OCI-LY3 (cell line): ENCODE data around the gene CISH.

Experiments
- H2AFZ ChIP-seq: fragments of 200-600, 300-600 bp; shearing (Covaris generic); 2 replicates; pipeline ENCODE4 v1.6.0; 2014; ENCODE audit warnings: antibody characterized with exemption, low read depth, low read length
- H3K27ac ChIP-seq: fragments of 200-600, 300-600 bp; sonication (generic); 2 replicates; pipeline ENCODE4 v1.5.1; 2014; ENCODE audit warnings: mild to moderate bottlenecking, low read length, moderate library complexity, mixed read lengths
- H3K27me3 ChIP-seq: fragments of 200-600, 300-600 bp; sonication (generic); 2 replicates; pipeline ENCODE4 v1.6.1; 2014; ENCODE audit warnings: low read depth, low read length, mixed read lengths
- H3K36me3 ChIP-seq: fragments of 200-600, 300-600 bp; sonication (generic); replicated peaks from 2 replicates; pipeline ENCODE3; 2014; ENCODE audit warnings: low read depth, low read length, mixed read lengths
- H3K4me1 ChIP-seq: fragments of 300-600, 200-600 bp; sonication (generic); 2 replicates; pipeline ENCODE4 v1.6.1; 2014; ENCODE audit warnings: low read length, mixed read lengths
- H3K4me2 ChIP-seq: fragments of 200-600, 300-600 bp; sonication (generic); 2 replicates; pipeline ENCODE4 v1.6.1; 2014; ENCODE audit warnings: low read length, mixed read lengths
- H3K4me3 ChIP-seq: fragments of 300-600, 200-600 bp; sonication (generic); 2 replicates; pipeline ENCODE4 v1.5.1; 2014; ENCODE audit warnings: antibody characterized with exemption, mild to moderate bottlenecking, low read length, moderate library complexity
- H3K79me2 ChIP-seq: fragments of 300-600, 200-600 bp; shearing (Covaris generic); 2 replicates; pipeline ENCODE4 v1.6.1; 2014; ENCODE audit warnings: mild to moderate bottlenecking, low read length, mixed read lengths
- H3K9ac ChIP-seq: fragments of 300-600, 200-600 bp; shearing (Covaris generic); 2 replicates; pipeline ENCODE4 v1.6.0; 2014; ENCODE audit warnings: mild to moderate bottlenecking, low read length, moderate library complexity
- H3K9me3 ChIP-seq: fragments of 200-600, 300-600 bp; shearing (Covaris generic); 2 replicates; pipeline ENCODE4 v1.6.1; 2014; ENCODE audit warnings: low read length, mixed read lengths; ENCODE audit not compliant: insufficient read depth
- H4K20me1 ChIP-seq: fragments of 200-600, 300-600 bp; sonication (generic); 2 replicates; pipeline ENCODE4 v1.6.1; 2016; ENCODE audit warnings: low read length, mixed read lengths; ENCODE audit not compliant: insufficient read depth
- CTCF ChIP-seq: fragments of 200-600, 300-600 bp; sonication (generic); IDR thresholded peaks from 2 replicates; pipeline ENCODE4 v1.5.1; 2014; ENCODE audit warnings: antibody characterized with exemption, low read length, low read depth
- EZH2phosphoT487 ChIP-seq: fragments of 200-600 bp; shearing (Covaris generic); IDR thresholded peaks from 2 replicates; pipeline ENCODE4 v1.6.1; 2018; ENCODE audit warnings: antibody characterized with exemption, mixed run types, low read depth

CISH gene

GRCh38 chr3:50639055-50639494 is 27.5 kb upstream of the CISH start:
- TF ChIP-seq EZH2phosphoT487 (no peak), CTCF (no peak)
- Histone ChIP-seq H3K79me2 (peaks cover 10% of the 10 kb centered on the region; the same call in 1 of the 2 replicates), H3K27ac (no peak overlapping the region), H3K4me1 (no peaks in the 10 kb centered on the region), H4K20me1 (peaks cover 8% of the 10 kb centered on the region; the same call in 1 of the 2 replicates), H3K9ac (no peak overlapping the region), H2AFZ (no peak overlapping the region), H3K4me2 (no peak overlapping the region), H3K27me3 (no peaks in the 10 kb centered on the region), H3K9me3 (no peaks in the 10 kb centered on the region), H3K36me3 (peaks cover 20% of the 10 kb centered on the region), H3K4me3 (no peak overlapping the region)

DNA sequence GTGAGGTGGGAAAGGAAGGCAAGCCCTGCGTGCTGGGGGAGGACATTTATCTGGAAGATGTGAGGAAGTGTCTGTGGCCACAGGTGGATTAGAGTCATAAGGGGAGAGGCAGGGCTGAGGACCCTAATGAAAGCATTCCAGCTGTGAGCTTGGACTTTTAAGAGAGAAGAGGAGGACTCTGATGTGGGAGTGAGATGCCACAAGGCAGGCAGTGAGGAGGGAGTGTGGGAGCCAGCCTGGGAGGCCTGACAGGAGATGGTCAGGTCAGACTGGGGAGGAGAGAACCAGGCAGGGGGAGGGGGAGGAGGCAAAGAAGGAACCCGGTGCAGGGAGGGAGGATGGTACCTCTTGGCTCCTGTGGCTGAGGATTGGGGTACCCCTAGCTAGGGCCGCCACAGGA is 26.4 kb upstream of the CISH start:
- Histone ChIP-seq H3K4me3 (no peak overlapping the region), H3K79me2 (peaks cover 18% of the 10 kb centered on the region; the same call in 1 of the 2 replicates), H2AFZ (no peak overlapping the region), H3K27me3 (no peaks in the 10 kb centered on the region), H4K20me1 (peaks cover 16% of the 10 kb centered on the region; the same call in 1 of the 2 replicates), H3K4me1 (no peaks in the 10 kb centered on the region), H3K27ac (no peak overlapping the region), H3K9me3 (no peaks in the 10 kb centered on the region), H3K4me2 (no peak overlapping the region), H3K36me3 (peaks cover 16% of the 10 kb centered on the region), H3K9ac (no peak overlapping the region)
- no peak for TF ChIP-seq EZH2phosphoT487

DNA sequence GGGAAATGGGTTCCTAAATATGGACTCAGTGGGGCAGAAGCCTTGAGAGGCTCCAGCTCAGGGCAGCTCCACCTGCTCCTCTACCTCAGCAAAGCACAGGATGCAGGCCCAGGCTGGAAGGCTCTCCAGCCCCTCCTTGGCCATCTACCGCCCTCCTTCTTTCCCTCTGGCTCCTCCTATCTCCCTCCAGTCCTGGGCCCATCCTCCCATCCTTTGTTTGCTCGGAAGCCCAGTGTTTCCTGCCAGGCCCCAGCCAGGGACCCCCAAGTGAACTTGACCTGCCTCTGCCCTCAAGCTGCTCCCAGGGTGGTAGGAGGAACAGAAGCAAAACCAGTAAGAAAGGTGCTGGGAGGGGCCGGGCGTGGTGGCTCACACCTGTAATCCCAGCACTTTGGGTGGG is 25.4 kb upstream of the CISH start:
- H3K27ac ChIP-seq, result no peak overlapping the region
- no peak overlapping the region for H3K4me2 ChIP-seq
- no peak overlapping the region for H3K9ac ChIP-seq
- H3K27me3 ChIP-seq, result no peaks in the 10 kb centered on the region
- no peak overlapping the region for H2AFZ ChIP-seq
- H3K4me1 ChIP-seq, result no peaks in the 10 kb centered on the region
- no peaks in the 10 kb centered on the region for H3K9me3 ChIP-seq
- TF ChIP-seq EZH2phosphoT487 (no peak), CTCF (no peak)
- no peak overlapping the region for H3K4me3 ChIP-seq
- peaks cover 13% of the 10 kb centered on the region for H3K36me3 ChIP-seq
- H3K79me2 ChIP-seq, result peaks cover 22% of the 10 kb centered on the region; the same call in 1 of the 2 replicates
- peaks cover 22% of the 10 kb centered on the region; the same call in 1 of the 2 replicates for H4K20me1 ChIP-seq

- H3K27me3 ChIP-seq, result no peaks in the 10 kb centered on the region
- H3K4me2 ChIP-seq, result no peak overlapping the region
- H3K79me2 ChIP-seq, result peaks cover 38% of the 10 kb centered on the region
- H3K27ac ChIP-seq, result no peak overlapping the region
- TF ChIP-seq EZH2phosphoT487 (no peak), CTCF (no peak)
- no peak overlapping the region for H2AFZ ChIP-seq
- H3K36me3 ChIP-seq, result peaks cover 8% of the 10 kb centered on the region
- H4K20me1 ChIP-seq, result peaks cover 37% of the 10 kb centered on the region
- no peaks in the 10 kb centered on the region for H3K9me3 ChIP-seq
- no peak overlapping the region for H3K4me3 ChIP-seq
- H3K9ac ChIP-seq, result no peak overlapping the region
- H3K4me1 ChIP-seq, result no peaks in the 10 kb centered on the region
Observed at GRCh38 chr3:50635066-50635465, 23.5 kb upstream of the CISH start.

- TF ChIP-seq CTCF (no peak), EZH2phosphoT487 (no peak)
- no peak overlapping the region for H2AFZ ChIP-seq
- H3K9ac ChIP-seq, result no peak overlapping the region
- peaks cover 8% of the 10 kb centered on the region for H3K36me3 ChIP-seq
- H3K4me1 ChIP-seq, result no peaks in the 10 kb centered on the region
- H3K79me2 ChIP-seq, result peaks cover 50% of the 10 kb centered on the region
- no peak overlapping the region for H3K27ac ChIP-seq
- H4K20me1 ChIP-seq, result peaks cover 43% of the 10 kb centered on the region
- H3K27me3 ChIP-seq, result no peaks in the 10 kb centered on the region
- no peak overlapping the region for H3K4me3 ChIP-seq
- no peak overlapping the region for H3K4me2 ChIP-seq
- no peaks in the 10 kb centered on the region for H3K9me3 ChIP-seq
Observed at GRCh38 chr3:50633230-50633790, 21.7 kb upstream of the CISH start.
